NT2/D1 (cell line): ENCODE measurements around the gene DLL4.

Experiments
- YY1 ChIP-seq: IDR thresholded peaks from 2 replicates; pipeline ENCODE4 v1.6.1; 2011; ENCODE audit not compliant: insufficient read length, insufficient read depth
- ZNF274 ChIP-seq: IDR thresholded peaks from 2 replicates; pipeline ENCODE4 v1.6.1; 2011; ENCODE audit warnings: mild to moderate bottlenecking, low read depth, low read length

- no peak for TF ChIP-seq YY1
- TF ChIP-seq ZNF274, result no peak
Measured at GRCh38 chr15:40886586-40886985, 42.6 kb upstream of the DLL4 start.
